Peyer's patch (tissue), 4 donors: Measurements from ENCODE around the gene MPZ.

Source experiments
- POLR2A ChIP-seq, 2 donors: fragments of 450-650 bp; IDR thresholded peaks; one replicate each; pipeline ENCODE4 v1.5.1; 2017; ENCODE audit warnings: antibody characterized with exemption in 2 of 2, mild to moderate bottlenecking in 2 of 2, moderate library complexity in 2 of 2
- TF ChIP-seq, protein P1 (sequence below), 6 experiments: fragments of 450-650 bp in 4 of 6; fragments of 200-600 bp in 2 of 6; sonication (generic) in 1 of 6; IDR thresholded peaks; one replicate each; pipeline ENCODE4 v1.5.1; 2017 to 2019; ENCODE audit warnings: antibody characterized with exemption in 6 of 6, mild to moderate bottlenecking in 3 of 6, moderate library complexity in 1 of 6

GRCh38 chr1:161304927-161305866 is 4.6 kb downstream of the MPZ start:
- TF ChIP-seq, protein P1, sequence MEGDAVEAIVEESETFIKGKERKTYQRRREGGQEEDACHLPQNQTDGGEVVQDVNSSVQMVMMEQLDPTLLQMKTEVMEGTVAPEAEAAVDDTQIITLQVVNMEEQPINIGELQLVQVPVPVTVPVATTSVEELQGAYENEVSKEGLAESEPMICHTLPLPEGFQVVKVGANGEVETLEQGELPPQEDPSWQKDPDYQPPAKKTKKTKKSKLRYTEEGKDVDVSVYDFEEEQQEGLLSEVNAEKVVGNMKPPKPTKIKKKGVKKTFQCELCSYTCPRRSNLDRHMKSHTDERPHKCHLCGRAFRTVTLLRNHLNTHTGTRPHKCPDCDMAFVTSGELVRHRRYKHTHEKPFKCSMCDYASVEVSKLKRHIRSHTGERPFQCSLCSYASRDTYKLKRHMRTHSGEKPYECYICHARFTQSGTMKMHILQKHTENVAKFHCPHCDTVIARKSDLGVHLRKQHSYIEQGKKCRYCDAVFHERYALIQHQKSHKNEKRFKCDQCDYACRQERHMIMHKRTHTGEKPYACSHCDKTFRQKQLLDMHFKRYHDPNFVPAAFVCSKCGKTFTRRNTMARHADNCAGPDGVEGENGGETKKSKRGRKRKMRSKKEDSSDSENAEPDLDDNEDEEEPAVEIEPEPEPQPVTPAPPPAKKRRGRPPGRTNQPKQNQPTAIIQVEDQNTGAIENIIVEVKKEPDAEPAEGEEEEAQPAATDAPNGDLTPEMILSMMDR (IDR thresholded peaks at IDR 0.05), result no peak
- no peak for TF ChIP-seq POLR2A (IDR thresholded peaks at IDR 0.05)
